A204.1 (cell line): ENCODE measurements around the gene ART4.

ENCODE experiments used
- FAIRE-seq: peaks from 2 replicates; lab custom pipeline; 2012; peaks lifted over from hg19 to GRCh38; lab: Jason Lieb, UNC

Gene ART4

GRCh38 chr12:14810167-14810952, 33.0 kb downstream of the ART4 start:
- no peak for FAIRE-seq

DNA sequence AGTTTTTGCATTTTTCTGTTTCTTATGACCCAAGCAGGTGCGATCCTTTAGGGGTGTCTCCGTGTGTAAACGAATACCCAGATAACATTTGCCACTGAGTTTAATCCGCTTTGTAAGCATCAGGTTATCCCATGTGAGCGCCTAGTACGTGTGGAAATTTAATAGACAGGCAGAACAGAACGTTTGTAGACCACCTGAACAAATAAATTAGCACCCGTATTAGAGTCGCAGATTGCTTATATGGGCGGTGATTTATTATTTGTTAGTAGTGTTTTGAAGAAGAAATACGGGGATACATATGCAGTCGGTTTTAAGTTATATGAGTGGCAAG, 39.5 kb downstream of the ART4 start:
- no peak for FAIRE-seq

- FAIRE-seq: peak; percentile 100
Observed at GRCh38 chr12:14803011-14803829, 40.1 kb downstream of the ART4 start, which contains the start of the genes C12orf60 and WBP11. Gene C12orf60 (plus strand): TSS chr12:14803670. CDS start chr12:14822936, 19,266 bp downstream. Gene WBP11 (minus strand): TSS chr12:14803478. CDS start chr12:14801383, 2,095 bp downstream.

- no peak for FAIRE-seq
Observed at GRCh38 chr12:14802721-14803010, 40.7 kb downstream of the ART4 start.

GRCh38 chr12:14802247-14802646, 41.1 kb downstream of the ART4 start:
- FAIRE-seq: no peak

- no peak for FAIRE-seq
Observed at GRCh38 chr12:14795028-14795448, 48.3 kb downstream of the ART4 start.

DNA sequence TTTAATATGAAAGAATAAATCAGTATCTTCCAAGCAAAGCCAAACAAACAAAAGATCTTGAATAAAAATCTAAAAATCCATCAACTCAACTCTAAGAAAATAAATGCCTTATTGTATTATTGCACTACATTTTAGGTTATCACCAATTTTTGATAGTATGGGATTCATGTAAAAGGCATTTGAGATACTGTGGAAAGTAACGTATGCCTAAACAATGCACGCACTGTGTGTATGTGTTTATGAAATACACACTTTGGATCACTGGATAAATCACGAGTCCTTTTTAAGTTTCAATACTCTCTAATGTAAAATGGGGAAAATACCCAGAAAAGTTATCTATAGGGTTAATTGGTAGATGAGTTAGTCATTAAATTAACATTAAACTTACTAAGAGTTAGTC, 57.8 kb downstream of the ART4 start:
- FAIRE-seq: no peak

DNA sequence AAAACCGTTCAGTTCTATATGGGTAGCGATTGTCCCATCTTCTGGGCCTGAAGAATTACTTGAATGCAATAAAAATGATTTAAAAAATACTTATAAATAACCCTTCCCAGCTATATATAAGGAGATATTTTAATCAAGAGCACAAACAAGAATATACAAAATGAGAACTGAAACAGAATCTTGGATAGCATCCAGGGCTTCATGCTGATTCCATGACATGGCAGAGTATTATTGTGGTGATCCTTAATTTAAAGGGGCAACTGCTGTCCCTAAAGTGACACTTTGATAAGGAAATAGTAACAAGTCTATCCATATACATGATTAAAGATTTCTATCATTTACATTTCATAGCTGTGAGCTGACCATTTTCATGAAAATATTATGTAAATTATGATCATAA, 58.9 kb downstream of the ART4 start:
- no peak for FAIRE-seq

DNA sequence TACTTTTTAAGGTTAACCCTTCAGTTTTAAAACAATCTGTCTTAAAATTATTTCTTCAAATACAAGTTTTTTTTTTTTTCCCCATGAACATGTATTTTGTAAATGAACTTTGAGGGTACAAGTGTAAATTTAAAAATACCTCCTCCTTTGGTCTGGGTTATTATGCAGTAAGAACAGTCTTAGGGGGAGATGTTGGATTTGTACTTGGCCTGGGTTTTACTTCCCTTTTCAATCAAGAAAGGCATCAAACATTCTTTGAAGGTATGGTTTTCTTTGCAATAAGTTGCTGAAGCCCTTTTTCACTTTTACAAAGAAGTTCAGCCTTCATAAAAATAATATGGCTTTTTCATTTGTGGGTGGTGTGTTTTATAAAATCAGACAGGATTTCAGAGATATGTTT, 60.6 kb downstream of the ART4 start:
- no peak for FAIRE-seq

DNA sequence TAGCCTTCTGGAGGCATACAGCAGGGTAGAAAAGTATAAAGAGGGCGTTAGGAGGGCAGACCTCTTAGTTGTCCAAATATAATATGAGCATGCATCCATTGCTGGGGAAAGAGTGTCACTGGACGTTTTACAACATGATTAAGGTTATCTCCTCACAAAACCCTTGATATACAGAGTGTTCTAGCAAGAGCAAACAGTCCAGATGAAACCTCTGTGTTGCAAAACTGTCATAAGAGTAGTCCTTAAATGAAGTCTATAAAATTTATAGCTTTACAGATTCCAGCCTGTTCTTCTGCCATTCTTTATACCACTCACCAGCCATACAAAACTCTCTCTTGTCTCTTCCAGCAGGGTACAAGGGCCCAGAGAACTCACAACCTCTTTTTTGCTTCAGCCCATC, 61.8 kb downstream of the ART4 start:
- FAIRE-seq: no peak

- FAIRE-seq: no peak
Observed at GRCh38 chr12:14780859-14781258, 62.5 kb downstream of the ART4 start.

- FAIRE-seq: no peak
Observed at GRCh38 chr12:14779834-14780233, 63.5 kb downstream of the ART4 start.

DNA sequence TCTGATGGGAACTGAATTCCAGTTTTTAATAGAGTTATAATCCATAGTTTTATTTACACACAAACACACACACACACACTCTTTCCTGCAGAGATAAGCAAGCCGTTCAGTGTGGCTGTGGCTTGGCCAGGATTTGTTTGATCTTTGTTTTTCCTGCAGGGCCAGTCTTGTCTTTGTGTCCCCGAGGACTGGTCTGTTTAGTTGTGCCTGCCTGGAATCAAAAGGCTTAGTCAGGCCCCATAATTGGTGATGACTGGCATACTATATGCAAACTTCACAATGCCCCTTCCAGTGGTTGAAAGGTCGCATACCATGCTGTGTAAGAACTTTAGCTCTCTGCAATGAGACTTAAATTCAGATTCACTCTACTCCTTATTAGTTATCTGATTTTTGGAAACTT, 66.1 kb downstream of the ART4 start:
- no peak for FAIRE-seq

DNA sequence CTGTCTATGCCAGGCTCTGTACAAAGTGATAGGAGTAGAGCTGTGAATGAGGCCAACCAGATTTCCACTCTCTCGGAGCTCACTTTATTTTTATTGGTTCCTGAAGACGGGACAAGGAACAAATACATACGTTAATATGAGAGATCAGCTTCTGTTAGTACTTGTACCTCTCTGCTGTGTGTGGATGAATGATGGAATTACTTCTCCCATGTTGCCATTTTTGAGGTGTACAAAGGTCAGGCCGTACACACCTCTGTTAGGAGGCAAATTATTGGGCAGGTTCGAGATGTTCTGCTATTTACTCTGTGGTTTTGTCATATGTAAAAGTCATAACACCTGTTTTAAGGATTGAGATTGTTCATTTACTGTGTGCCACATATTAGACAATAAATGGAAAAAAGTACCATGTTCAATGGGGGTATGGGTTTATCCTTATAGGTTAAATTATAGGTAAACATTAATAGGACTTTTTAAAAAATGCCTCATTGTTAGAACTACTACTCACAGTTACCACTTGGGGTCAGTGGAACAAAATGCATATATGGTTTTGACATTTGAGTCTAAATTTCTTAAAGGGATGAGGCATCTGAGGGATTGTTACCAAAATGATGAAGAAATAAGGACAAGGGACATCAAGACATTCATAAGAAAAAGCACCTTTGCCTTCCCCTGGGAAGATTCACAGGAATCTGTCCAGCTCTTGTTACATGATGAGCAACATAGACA, 66.9 kb downstream of the ART4 start:
- peak; percentile 65 for FAIRE-seq

GRCh38 chr12:14775636-14775980, 67.7 kb downstream of the ART4 start:
- FAIRE-seq: no peak
